K562 (cell line): ENCODE measurements around the gene MMP15. TPM values are rescaled to one million over a fixed set of nuclear protein-coding genes. Genes with fewer than 3 reads are reported as not detected.

Experiments
- ATAC-seq: fragments of 200-7000 bp; cut with Tn5 transposase; 3 replicates; pipeline ENCODE4 v1.9.1; 2020; ENCODE audit warnings: moderate library complexity
- BruUV-seq: library from RNA; stranded (reverse); fragments of 400-500 nt; replicated peaks from 2 replicates; lab custom pipeline; 2021; lab: Mats Ljungman, UMichigan
- CTCF ChIA-PET: fragments of 300-600 bp; formaldehyde crosslinking; extraction: SDS; loops from one replicate; lab custom pipeline; 2021; ENCODE audit warnings: low intra/inter-chr PET ratio; lab: Yijun Ruan, JAX
- POLR2A ChIA-PET: fragments of 300-600, 350-650 bp; sonication (Branson Sonifier 250); formaldehyde crosslinking; extraction: SDS; loops from one replicate; lab custom pipeline; 2021; ENCODE audit warnings: antibody characterized with exemption, inconsistent platforms; lab: Yijun Ruan, JAX
- DNase-seq, 4 experiments: peaks; one replicate each; pipeline versions ENCODE4 v3.0.0 to v3.0.0-alpha.2; 2011 to 2018; ENCODE audit warnings: low spot score in 3 of 4, mixed read lengths in 3 of 4; ENCODE audit errors: extremely low read depth in 1 of 4
- FAIRE-seq: peaks from 2 replicates; lab custom pipeline; 2011; peaks lifted over from hg19 to GRCh38; lab: Jason Lieb, UNC
- H2AFZ ChIP-seq: 2 replicates; pipeline ENCODE4 v1.6.0; 2011; ENCODE audit warnings: low read depth, low read length, control low read depth, inconsistent platforms
- H3K27ac ChIP-seq: fragments of 200-600 bp; 3 replicates; pipeline ENCODE4 v1.8.0; 2011; ENCODE audit warnings: low read depth, mild to moderate bottlenecking, control low read depth, inconsistent platforms, low read length, moderate library complexity, mixed read lengths; ENCODE audit errors: extremely low read depth
- H3K27me3 ChIP-seq, 2 experiments: fragments of 300-600 bp in 1 of 2; 2 replicates in 1 of 2; 3 replicates in 1 of 2; pipeline versions ENCODE4 v1.6.0 to v1.8.0; 2011; ENCODE audit warnings: inconsistent platforms in 2 of 2, low read length in 2 of 2, mild to moderate bottlenecking in 1 of 2, mixed read lengths in 1 of 2, moderate library complexity in 1 of 2; ENCODE audit not compliant: control insufficient read depth in 2 of 2, insufficient read depth in 2 of 2
- H3K36me3 ChIP-seq: fragments of 300-600 bp; 3 replicates; pipeline ENCODE4 v1.8.0; 2011; ENCODE audit warnings: mild to moderate bottlenecking, low read length, inconsistent platforms; ENCODE audit not compliant: control insufficient read depth, insufficient read depth
- H3K4me1 ChIP-seq, 2 experiments: fragments of 200-600 bp in 1 of 2; replicated peaks in 1 of 2; 2 replicates in 1 of 2; 3 replicates in 1 of 2; pipeline versions ENCODE4 v1.5.1 to v1.8.0; 2011; ENCODE audit warnings: inconsistent platforms in 2 of 2, low read length in 2 of 2, mild to moderate bottlenecking in 1 of 2, mixed read lengths in 1 of 2, moderate library complexity in 1 of 2; ENCODE audit not compliant: control insufficient read depth in 2 of 2, insufficient read depth in 2 of 2
- H3K4me2 ChIP-seq: 2 replicates; pipeline ENCODE4 v1.6.1; 2011; ENCODE audit warnings: low read length, control low read depth, inconsistent platforms, mixed read lengths; ENCODE audit not compliant: insufficient read depth
- H3K4me3 ChIP-seq: fragments of 200-600 bp; sonication (generic), shearing (Covaris generic); 2 replicates; pipeline ENCODE4 v1.5.1; 2016; ENCODE audit warnings: control low read depth, inconsistent platforms
- H3K79me2 ChIP-seq: fragments of 200-600 bp; 3 replicates; pipeline ENCODE4 v1.8.0; 2011; ENCODE audit warnings: low read length, inconsistent platforms; ENCODE audit not compliant: control insufficient read depth, insufficient read depth
- H3K9ac ChIP-seq, 2 experiments: 2 replicates each; pipeline versions ENCODE4 v1.6.0 to v1.6.1; 2011; ENCODE audit warnings: low read depth in 2 of 2, low read length in 2 of 2, control low read depth in 1 of 2, inconsistent platforms in 1 of 2, mild to moderate bottlenecking in 1 of 2, mixed read lengths in 1 of 2; ENCODE audit not compliant: insufficient read depth in 1 of 2
- H3K9me1 ChIP-seq: one replicate; pipeline ENCODE4 v1.6.0; 2011; ENCODE audit warnings: inconsistent platforms, mild to moderate bottlenecking, low read length, moderate library complexity; ENCODE audit not compliant: control insufficient read depth, insufficient read depth
- H3K9me3 ChIP-seq: replicated peaks from 2 replicates; pipeline ENCODE4 v1.5.1; 2011; ENCODE audit warnings: low read depth, low read length, inconsistent platforms; ENCODE audit not compliant: control insufficient read depth, insufficient read depth
- H4K20me1 ChIP-seq: replicated peaks from 2 replicates; pipeline ENCODE4 v1.6.1; 2011; ENCODE audit warnings: low read length, inconsistent platforms, mixed read lengths; ENCODE audit not compliant: control insufficient read depth, insufficient read depth
- WGBS: fragments of 100-300 bp; shearing (Covaris generic); methylation state at CpG from one replicate; pipeline ENCODE4 v1.1.6; 2016; ENCODE audit warnings: low coverage, mixed read lengths; ENCODE audit not compliant: insufficient coverage; ENCODE audit errors: missing lambda C conversion rate; 5-methylcytosine and 5-hydroxymethylcytosine counted together
- in situ Hi-C: fragments of 300-500 bp; cut with MboI; formaldehyde crosslinking; loops from 4 replicates; pipeline ENCODE4 v1.15.0; 2018; ENCODE audit warnings: inconsistent platforms, mixed read lengths
- intact Hi-C: fragments of 100-400 bp; cut with micrococcal nuclease; formaldehyde crosslinking; loops from 2 replicates; pipeline ENCODE4 v1.14.2; 2022
- polyA plus RNA-seq, 8 experiments: library from polyadenylated mRNA; depleted of rRNA in 4 of 8; stranded (reverse) in 5 of 8; unstranded in 3 of 8; fragments of >200 nt; fragmentation: Nextera tagmentation in 2 of 8; fragmentation: Illumina TruSeq in 1 of 8; extraction: Ambion mirVana in 2 of 8; extraction: Trizol in 1 of 8; gene quantifications; 2 replicates each; pipeline versions ENCODE4 v1.2.1 to v1.2.3, GENCODE V29; 2011 to 2014; ENCODE audit warnings: inconsistent platforms in 1 of 8, missing spikeins in 1 of 8
- total RNA-seq, 7 experiments: library from RNA; depleted of rRNA in 6 of 7; stranded (reverse); fragments of >200 nt in 6 of 7; fragmentation: Illumina TruSeq in 2 of 7; extraction: Trizol in 2 of 7; gene quantifications; 2 replicates each; pipeline versions ENCODE4 v1.2.1 to v1.2.3, GENCODE V29; 2011 to 2021; ENCODE audit warnings: low replicate concordance in 1 of 7
- TF ChIP-seq, protein P1 (sequence below): fragments of 250-450 bp; sonication (Bioruptor Pico); IDR thresholded peaks from 2 replicates; pipeline ENCODE4 v1.5.1; 2021; ENCODE audit warnings: mild to moderate bottlenecking

The MMP15 gene
- total and polyA plus RNA-seq, 9 of the 15 experiments (the other 6 are each of a cell fraction or from before 2014, with no cell fraction given), result 0.01 to 20.4 (median 5.5) TPM

DNA sequence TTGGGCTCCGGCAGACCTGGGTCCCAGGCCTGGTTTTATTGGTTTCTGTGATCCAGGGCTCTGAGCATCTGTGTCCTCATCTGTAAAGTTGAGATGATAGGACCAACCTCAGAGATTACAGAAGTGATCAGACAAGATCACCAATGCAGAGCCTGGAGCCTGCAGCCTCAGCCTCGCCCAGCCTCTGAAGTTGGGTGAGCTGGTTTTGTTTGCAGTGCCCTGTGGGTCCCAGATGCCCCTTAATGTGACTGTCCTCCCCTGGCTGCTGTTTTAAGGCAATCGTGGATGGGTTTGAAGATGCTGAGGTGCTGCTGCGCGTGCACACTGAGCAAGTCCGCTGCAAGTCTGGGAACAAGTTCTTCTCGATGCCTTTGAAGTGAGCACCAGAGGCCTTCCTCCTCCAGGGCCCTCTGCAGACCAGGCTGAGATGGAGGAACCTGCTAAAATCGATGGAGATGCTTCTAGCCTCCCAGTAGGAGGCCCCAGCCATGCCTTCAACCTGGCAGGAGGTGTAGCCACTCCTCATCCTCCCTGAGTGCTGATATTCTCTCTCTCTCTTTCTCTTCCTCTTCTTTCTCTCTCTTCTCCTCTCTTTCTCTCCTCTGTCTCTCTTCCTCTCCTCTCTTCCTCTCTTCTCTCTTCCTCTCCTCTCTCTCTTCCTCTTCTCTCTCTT lies 5.6 kb upstream of the MMP15 start:
- ATAC-seq, result no peak
- H3K9me3 ChIP-seq, result no peaks in the 10 kb centered on the region
- peaks cover 2% of the 10 kb centered on the region for H3K9me1 ChIP-seq
- in situ Hi-C loops (loop anchor here (10.0 kb wide), 2 partner anchors 105 to 275 kb away; partner anchors contain the start of genes CFAP20 and PRSS54), intact Hi-C loops (loop anchor here (1.0 to 10.0 kb wide), 6 partner anchors 102 to 735 kb away; partner anchors contain the start of gene CSNK2A2)
- no peak overlapping the region for H2AFZ ChIP-seq
- H3K36me3 ChIP-seq, result peaks cover 16% of the 10 kb centered on the region; the same call in 1 of the 3 replicates
- FAIRE-seq, result no peak
- H4K20me1 ChIP-seq, result no peaks in the 10 kb centered on the region
- H3K4me1 ChIP-seq, result peaks cover 9 to 14% of the 10 kb centered on the region in 2 experiments; a peak in 4 of 5 replicates
- WGBS, result 64% methylated on average over 8 of the region's 8 CpGs
- H3K9ac ChIP-seq, result no peak overlapping the region
- CTCF ChIA-PET, result interaction anchor here (0.5 to 2.2 kb wide), 4 partner anchors 101 to 641 kb away, joined by 3 to 20 read pairs (median 3); no protein-coding TSS in a partner anchor
- no peak overlapping the region for H3K4me3 ChIP-seq
- H3K27me3 ChIP-seq, result no peaks in the 10 kb centered on the region
- DNase-seq, result no peak
- H3K27ac ChIP-seq, result no peak overlapping the region
- H3K4me2 ChIP-seq, result no peak overlapping the region
- TF ChIP-seq, protein P1, sequence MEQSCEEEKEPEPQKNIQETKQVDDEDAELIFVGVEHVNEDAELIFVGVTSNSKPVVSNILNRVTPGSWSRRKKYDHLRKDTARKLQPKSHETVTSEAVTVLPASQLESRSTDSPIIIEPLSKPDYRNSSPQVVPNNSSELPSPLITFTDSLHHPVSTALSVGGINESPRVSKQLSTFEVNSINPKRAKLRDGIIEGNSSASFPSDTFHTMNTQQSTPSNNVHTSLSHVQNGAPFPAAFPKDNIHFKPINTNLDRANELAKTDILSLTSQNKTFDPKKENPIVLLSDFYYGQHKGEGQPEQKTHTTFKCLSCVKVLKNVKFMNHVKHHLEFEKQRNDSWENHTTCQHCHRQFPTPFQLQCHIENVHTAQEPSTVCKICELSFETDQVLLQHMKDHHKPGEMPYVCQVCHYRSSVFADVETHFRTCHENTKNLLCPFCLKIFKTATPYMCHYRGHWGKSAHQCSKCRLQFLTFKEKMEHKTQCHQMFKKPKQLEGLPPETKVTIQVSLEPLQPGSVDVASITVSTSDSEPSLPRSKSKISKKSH (CRISPR knock-in tag), result no peak
- no peaks in the 10 kb centered on the region for H3K79me2 ChIP-seq
- POLR2A ChIA-PET, result interaction anchor here (0.6 kb wide), 1 partner anchor 42 kb away, joined by 4 read pairs; no protein-coding TSS in a partner anchor
- BruUV-seq, result no TSS peak
